NCI-H1417 treated with DMSO at 0.1 percent for 48 hours (cell line): ENCODE results near the gene LTA.

Source experiments
- DNase-seq: peaks from one replicate; lab custom pipeline; 2025; lab: John Stamatoyannopoulos, UW

LTA gene

DNA sequence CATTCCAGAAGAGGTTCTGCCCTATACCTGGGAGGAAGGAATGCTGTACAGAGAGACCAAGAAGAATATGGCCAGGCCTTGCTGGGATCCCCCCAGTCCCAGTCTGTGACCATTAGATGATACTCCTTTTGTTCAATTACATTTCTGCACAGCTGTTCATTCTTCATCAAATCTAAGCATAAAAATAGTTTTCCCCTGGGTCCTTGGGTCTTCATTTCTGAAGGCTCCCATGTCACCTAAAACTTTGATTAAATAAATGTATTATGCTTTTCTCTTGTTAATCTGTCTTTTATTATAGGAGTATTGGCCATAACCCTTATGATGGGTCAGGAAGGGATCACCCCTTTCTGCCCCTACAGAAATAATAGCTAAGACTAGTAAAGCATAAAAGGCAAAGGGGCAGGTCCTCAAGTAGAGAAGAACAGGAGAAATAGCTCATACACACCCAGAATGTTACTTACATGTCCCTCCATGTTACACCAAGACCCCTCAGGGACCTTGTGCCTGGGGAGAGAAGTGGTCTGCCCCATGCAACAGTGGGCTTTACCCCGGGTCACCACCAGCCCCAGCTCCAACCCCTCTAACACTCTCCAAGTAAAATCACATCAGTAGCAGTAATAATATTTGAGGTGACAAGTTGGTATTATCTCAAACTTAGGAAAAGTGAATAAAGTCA lies 2.1 kb upstream of the LTA start:
- DNase-seq: no peak

DNA sequence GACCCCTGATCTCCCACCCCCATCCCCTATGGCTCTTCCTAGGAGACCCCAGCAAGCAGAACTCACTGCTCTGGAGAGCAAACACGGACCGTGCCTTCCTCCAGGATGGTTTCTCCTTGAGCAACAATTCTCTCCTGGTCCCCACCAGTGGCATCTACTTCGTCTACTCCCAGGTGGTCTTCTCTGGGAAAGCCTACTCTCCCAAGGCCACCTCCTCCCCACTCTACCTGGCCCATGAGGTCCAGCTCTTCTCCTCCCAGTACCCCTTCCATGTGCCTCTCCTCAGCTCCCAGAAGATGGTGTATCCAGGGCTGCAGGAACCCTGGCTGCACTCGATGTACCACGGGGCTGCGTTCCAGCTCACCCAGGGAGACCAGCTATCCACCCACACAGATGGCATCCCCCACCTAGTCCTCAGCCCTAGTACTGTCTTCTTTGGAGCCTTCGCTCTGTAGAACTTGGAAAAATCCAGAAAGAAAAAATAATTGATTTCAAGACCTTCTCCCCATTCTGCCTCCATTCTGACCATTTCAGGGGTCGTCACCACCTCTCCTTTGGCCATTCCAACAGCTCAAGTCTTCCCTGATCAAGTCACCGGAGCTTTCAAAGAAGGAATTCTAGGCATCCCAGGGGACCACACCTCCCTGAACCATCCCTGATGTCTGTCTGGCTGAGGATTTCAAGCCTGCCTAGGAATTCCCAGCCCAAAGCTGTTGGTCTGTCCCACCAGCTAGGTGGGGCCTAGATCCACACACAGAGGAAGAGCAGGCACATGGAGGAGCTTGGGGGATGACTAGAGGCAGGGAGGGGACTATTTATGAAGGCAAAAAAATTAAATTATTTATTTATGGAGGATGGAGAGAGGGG lies 1.4 kb downstream of the LTA start:
- no peak for DNase-seq

DNA sequence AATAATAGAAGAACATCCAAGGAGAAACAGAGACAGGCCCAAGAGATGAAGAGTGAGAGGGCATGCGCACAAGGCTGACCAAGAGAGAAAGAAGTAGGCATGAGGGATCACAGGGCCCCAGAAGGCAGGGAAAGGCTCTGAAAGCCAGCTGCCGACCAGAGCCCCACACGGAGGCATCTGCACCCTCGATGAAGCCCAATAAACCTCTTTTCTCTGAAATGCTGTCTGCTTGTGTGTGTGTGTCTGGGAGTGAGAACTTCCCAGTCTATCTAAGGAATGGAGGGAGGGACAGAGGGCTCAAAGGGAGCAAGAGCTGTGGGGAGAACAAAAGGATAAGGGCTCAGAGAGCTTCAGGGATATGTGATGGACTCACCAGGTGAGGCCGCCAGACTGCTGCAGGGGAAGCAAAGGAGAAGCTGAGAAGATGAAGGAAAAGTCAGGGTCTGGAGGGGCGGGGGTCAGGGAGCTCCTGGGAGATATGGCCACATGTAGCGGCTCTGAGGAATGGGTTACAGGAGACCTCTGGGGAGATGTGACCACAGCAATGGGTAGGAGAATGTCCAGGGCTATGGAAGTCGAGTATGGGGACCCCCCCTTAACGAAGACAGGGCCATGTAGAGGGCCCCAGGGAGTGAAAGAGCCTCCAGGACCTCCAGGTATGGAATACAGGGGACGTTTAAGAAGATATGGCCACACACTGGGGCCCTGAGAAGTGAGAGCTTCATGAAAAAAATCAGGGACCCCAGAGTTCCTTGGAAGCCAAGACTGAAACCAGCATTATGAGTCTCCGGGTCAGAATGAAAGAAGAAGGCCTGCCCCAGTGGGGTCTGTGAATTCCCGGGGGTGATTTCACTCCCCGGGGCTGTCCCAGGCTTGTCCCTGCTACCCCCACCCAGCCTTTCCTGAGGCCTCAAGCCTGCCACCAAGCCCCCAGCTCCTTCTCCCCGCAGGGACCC lies 2.3 kb downstream of the LTA start:
- DNase-seq: no peak

DNA sequence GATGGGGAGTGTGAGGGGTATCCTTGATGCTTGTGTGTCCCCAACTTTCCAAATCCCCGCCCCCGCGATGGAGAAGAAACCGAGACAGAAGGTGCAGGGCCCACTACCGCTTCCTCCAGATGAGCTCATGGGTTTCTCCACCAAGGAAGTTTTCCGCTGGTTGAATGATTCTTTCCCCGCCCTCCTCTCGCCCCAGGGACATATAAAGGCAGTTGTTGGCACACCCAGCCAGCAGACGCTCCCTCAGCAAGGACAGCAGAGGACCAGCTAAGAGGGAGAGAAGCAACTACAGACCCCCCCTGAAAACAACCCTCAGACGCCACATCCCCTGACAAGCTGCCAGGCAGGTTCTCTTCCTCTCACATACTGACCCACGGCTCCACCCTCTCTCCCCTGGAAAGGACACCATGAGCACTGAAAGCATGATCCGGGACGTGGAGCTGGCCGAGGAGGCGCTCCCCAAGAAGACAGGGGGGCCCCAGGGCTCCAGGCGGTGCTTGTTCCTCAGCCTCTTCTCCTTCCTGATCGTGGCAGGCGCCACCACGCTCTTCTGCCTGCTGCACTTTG lies 3.3 kb downstream of the LTA start, which contains the start of gene TNF:
Gene TNF, plus strand, starts transcription at position 231 of the 567 bp plus-strand sequence. Its CDS starts 177 bp downstream, at position 408.
- no peak for DNase-seq

DNA sequence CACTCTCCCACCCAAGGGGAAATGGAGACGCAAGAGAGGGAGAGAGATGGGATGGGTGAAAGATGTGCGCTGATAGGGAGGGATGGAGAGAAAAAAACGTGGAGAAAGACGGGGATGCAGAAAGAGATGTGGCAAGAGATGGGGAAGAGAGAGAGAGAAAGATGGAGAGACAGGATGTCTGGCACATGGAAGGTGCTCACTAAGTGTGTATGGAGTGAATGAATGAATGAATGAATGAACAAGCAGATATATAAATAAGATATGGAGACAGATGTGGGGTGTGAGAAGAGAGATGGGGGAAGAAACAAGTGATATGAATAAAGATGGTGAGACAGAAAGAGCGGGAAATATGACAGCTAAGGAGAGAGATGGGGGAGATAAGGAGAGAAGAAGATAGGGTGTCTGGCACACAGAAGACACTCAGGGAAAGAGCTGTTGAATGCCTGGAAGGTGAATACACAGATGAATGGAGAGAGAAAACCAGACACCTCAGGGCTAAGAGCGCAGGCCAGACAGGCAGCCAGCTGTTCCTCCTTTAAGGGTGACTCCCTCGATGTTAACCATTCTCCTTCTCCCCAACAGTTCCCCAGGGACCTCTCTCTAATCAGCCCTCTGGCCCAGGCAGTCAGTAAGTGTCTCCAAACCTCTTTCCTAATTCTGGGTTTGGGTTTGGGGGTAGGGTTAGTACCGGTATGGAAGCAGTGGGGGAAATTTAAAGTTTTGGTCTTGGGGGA lies 4.0 kb downstream of the LTA start:
- no peak for DNase-seq

DNA sequence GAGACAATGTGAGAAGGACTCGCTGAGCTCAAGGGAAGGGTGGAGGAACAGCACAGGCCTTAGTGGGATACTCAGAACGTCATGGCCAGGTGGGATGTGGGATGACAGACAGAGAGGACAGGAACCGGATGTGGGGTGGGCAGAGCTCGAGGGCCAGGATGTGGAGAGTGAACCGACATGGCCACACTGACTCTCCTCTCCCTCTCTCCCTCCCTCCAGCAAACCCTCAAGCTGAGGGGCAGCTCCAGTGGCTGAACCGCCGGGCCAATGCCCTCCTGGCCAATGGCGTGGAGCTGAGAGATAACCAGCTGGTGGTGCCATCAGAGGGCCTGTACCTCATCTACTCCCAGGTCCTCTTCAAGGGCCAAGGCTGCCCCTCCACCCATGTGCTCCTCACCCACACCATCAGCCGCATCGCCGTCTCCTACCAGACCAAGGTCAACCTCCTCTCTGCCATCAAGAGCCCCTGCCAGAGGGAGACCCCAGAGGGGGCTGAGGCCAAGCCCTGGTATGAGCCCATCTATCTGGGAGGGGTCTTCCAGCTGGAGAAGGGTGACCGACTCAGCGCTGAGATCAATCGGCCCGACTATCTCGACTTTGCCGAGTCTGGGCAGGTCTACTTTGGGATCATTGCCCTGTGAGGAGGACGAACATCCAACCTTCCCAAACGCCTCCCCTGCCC lies 4.9 kb downstream of the LTA start:
- DNase-seq: no peak

DNA sequence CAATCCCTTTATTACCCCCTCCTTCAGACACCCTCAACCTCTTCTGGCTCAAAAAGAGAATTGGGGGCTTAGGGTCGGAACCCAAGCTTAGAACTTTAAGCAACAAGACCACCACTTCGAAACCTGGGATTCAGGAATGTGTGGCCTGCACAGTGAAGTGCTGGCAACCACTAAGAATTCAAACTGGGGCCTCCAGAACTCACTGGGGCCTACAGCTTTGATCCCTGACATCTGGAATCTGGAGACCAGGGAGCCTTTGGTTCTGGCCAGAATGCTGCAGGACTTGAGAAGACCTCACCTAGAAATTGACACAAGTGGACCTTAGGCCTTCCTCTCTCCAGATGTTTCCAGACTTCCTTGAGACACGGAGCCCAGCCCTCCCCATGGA lies 5.5 kb downstream of the LTA start:
- DNase-seq: no peak

DNA sequence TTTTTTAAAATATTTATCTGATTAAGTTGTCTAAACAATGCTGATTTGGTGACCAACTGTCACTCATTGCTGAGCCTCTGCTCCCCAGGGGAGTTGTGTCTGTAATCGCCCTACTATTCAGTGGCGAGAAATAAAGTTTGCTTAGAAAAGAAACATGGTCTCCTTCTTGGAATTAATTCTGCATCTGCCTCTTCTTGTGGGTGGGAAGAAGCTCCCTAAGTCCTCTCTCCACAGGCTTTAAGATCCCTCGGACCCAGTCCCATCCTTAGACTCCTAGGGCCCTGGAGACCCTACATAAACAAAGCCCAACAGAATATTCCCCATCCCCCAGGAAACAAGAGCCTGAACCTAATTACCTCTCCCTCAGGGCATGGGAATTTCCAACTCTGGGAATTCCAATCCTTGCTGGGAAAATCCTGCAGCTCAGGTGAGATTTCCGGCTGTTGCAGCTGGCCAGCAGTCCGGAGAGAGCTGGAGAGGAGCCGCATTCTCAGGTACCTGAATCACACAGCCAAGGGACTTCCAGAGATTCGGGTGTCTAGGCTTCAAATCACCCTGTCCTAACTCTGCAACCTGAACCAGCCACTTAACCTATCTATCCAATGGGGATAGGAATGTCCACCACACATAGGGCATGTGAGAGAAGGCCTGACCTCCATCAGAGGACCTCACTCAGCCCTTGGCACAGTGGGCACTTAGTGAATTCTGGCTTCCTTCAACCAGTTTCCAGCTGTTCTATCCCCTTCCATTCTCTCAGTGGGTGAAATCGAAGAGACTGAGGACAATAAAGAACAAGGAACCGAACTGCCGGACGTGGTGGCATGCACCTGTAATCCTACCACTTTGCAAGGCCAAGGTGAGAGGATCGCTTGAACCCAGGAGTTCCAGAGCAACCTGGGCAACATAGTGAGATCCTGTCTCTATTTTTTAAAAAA lies 6.4 kb downstream of the LTA start:
- DNase-seq: no peak

DNA sequence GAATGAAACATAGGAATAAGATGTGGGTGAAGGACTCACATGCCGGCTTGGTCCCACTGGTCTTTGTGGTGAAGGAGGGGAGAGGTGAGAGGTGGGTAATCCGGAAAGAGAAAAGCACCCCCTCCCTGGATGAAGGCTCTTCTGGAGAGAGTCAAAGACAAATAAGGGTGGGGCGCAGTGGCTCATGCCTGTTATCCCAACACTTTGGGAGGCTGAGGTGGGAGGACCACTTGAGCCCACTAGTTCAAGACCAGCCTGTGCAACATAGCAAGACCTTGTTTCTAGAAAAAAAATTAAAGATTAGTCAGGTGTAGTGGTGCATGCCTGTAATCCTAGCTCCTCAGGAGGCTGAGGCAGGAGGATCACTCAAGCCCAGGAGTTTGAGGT lies 7.0 kb downstream of the LTA start:
- DNase-seq: no peak

DNA sequence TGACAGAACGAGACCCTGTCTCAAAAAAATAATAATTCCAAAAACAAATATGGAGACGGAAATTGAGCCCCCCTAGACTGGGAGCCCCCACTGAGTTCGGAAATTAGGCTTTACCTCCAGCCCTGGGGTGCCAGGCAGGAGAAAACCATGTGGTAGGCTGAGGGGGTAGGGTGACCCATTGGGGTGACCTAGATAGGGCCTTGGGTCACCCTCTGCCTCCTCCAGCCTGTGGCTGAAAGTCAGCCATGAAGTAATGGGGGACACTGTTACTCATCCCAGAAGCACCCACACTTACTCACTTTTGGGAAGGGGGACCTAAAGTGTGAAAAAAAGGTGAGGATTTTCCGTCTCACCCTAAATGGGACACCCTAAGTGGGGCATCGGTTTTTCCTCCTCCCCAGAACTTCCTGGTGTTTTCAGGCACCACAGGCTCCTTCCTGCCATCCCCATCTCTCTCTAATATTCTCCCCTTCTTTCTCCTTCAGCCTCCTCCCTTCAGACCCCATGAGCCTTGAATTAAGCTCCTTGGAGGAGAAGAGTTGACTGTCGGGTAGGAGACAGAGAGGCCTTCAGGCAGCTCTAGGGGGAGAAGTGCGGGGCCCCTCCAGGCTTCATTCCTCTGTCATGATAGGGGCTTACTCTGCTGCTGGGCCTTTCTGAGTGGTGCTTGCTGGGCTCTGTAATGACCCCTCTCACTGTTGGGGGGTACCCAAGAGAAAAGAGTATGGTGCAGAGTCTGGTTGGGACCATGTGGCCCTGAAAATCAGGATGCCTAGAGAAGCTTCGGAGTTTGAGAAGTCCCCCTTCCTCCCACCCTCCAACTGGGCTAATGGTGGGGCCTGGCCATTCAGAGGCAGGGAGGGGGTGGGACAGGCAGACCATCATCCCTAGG lies 7.7 kb downstream of the LTA start:
- DNase-seq: no peak

DNA sequence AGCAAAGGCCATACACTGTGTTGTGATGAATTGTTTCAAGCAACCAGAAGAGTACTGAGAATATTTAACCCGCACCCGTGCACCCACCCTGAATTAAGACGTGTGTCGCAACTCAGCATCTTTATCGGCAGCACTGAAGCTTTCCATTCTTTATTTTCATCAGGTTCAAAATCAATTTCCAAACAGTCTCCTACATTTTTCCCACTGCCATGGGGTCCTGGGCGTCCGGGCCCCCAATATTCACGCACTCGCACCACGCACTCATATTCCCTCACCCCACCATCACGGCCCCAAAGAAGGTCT lies 8.3 kb downstream of the LTA start:
- no peak for DNase-seq

DNA sequence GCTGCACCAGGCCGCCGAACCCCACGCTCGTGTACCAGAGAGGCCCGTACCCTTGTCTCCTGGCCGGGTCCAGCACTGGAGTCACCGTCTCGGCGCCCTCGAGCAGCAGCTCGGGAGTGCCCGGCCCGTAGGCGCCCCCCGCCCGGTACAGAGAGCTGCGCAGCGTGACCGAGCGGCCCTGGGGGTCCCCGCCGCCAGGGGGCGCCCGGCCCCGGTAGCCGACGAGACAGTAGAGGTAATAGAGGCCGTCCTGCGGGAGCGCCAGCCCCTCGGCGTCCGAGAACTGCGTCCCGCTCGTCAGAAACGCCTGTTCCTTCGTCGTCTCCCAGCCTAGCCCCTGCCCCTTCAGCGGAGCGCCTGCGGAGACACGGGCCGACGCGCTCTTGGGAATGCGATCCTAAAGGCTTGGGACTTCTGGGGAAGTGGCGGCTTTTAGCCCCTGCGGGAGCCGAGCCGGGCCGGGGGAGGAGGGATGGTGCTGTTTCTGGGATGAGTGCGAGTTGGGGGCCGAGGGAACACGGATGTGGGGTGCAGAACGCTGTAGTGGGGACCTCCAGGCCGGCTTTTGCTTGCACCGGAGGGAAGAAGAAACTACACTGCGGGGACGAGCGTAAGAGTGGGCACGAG lies 8.8 kb downstream of the LTA start:
- no peak for DNase-seq

DNA sequence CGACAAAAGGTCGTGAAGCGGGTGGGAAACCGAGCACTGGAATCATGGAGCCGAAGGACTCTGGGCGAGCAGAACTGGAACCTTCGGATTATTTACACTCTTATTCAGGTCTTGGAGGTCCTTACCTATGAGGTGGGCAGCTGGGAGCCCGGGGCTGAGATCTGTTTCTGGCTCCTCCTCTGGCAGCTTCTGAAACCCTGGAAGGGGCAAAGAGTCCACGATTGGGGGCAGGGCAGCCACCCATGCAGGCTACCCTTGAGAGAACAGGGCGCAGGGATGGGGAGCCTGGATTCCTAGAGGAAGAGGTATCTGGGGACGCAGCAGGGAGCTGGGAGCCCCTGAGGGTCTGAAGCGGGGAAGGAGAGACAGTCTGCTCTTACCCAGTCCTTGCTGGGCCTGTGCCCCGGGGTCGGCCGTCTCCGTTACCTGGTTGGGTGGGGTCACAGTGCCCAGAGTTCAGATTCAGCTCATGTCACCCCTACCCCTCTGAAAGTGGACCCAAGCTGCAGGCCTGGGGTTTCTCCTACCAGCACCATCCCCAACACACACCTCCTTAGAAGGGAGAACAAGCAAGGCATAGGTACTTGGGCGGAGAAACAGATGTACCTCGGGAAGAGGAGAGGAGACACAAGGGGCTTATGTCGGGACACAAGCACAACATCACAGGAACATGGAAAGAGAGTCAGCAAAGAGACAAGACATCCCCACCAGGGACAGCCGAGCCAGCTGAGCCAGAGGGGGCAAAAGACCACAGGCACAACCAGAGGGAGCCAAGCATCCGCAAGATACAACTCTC lies 9.5 kb downstream of the LTA start:
- DNase-seq: no peak

DNA sequence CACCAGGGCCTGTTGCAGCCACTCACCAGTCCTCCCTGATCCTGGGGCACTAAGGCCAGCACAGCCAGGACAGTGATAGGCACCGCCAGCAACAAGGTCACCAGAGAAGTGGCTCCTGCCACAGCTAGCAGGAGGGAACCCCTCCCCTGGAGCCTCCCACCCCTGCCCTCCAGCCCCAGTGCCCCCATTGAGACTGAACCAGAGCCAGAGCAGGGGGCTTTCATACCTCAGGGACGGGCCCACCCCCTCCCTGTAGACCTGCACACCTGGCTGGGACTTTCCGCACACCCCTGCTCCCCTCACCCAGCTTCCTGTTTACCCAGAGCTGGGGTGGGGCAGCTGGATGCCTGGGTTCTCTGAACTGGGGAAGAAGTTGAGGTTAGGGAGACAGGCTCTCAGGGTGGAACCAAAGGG lies 10.1 kb downstream of the LTA start, which contains the start of gene LTB:
Gene LTB, minus strand, starts transcription at position 195 of the 414 bp plus-strand sequence. Its CDS starts 7 bp downstream, at position 188.
- no peak for DNase-seq

DNA sequence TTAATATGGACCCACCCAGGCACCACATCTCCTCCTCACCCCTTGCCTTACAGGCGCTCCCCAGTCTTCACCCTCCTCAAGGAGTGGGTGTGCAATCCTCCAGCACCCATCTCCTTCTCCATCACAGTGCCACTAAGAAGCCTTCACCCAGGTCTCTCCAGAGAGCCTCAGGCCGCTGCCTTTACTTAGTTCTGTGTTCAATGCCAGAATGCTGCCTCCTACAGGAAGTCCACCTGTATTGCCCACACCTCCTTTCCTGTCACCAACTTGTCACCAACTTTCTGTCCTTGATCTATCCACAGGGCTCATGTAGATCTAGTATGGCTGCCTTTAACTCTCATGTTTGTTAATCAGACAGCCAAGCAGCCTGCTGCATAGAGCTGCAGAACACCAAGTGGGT lies 13.4 kb downstream of the LTA start:
- DNase-seq: no peak

DNA sequence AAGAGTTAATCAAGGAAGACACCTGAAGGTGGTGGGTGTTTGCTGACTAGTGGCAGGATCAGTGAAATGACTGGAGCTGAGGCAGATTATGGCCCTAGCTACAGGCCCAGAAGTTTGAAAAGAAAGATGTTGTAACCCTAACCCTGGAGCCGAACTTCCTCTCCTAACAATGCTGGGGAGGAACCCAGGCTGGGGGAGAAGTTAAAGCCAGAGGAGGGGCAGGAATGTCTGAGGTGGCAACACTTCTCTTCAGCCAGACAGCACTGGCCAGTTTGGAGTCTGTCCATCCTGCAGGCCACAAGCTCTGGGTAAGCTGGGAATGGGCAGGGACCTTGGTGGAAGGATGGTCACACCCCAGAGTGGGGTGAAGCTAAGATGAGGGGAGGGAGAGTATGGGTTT lies 13.9 kb downstream of the LTA start, which contains the start of gene LST1:
Gene LST1, plus strand, starts transcription at position 270 of the 400 bp plus-strand sequence. CDS start 1,023 bp downstream, outside the sequence.
- DNase-seq: no peak
